Hindlimb muscle (tissue), 1 donor: ENCODE results near the gene CLIP1. TPM values are rescaled to one million over a fixed set of nuclear protein-coding genes. Genes with fewer than 3 reads are reported as not detected.

Experiments used
- DNase-seq: peaks from one replicate; pipeline ENCODE4 v3.0.0-alpha.2; 2013
- polyA plus RNA-seq: library from polyadenylated mRNA; unstranded; fragments of 120-200 nt; gene quantifications from one replicate; pipeline ENCODE4 v1.2.1, GENCODE V29; 2013; ENCODE audit not compliant: insufficient read length

CLIP1 gene
- polyA plus RNA-seq, 1 donor: 21.7 TPM

- DNase-seq: no peak
Observed at GRCh38 chr12:122244565-122245371, 177.7 kb downstream of the CLIP1 start.

GRCh38 chr12:122243965-122244364, 178.5 kb downstream of the CLIP1 start:
- DNase-seq: no peak

GRCh38 chr12:122238861-122239260, 183.6 kb downstream of the CLIP1 start:
- DNase-seq: no peak

- DNase-seq: no peak
Observed at GRCh38 chr12:122235741-122236140, 186.7 kb downstream of the CLIP1 start.

GRCh38 chr12:122232691-122233090, 189.8 kb downstream of the CLIP1 start:
- no peak for DNase-seq

- no peak for DNase-seq
Observed at GRCh38 chr12:122230798-122231197, 191.7 kb downstream of the CLIP1 start.

- no peak for DNase-seq
Observed at GRCh38 chr12:122228092-122228491, 194.4 kb downstream of the CLIP1 start.

GRCh38 chr12:122227341-122227740, 195.1 kb downstream of the CLIP1 start:
- DNase-seq: no peak

- DNase-seq: no peak
Observed at GRCh38 chr12:122226366-122227125, 195.9 kb downstream of the CLIP1 start.

- DNase-seq: peak; percentile 99
Observed at GRCh38 chr12:122225683-122226365, 196.6 kb downstream of the CLIP1 start, which contains the start of gene DIABLO. Gene DIABLO (minus strand): TSS chr12:122226052. CDS start chr12:122226014, 38 bp downstream.

Other genes starting within 250 kb of the CLIP1 start
- not detected for gene IL31, start 248.4 kb downstream of the CLIP1 start, polyA plus RNA-seq
- not detected for gene LRRC43, start 239.5 kb downstream of the CLIP1 start, polyA plus RNA-seq
- gene B3GNT4, start 219.0 kb downstream of the CLIP1 start, polyA plus RNA-seq: 0.59 TPM
- gene DIABLO, start 196.6 kb downstream of the CLIP1 start, polyA plus RNA-seq: 28.1 TPM
- 12.5 TPM for gene VPS33A, start 156.2 kb downstream of the CLIP1 start, polyA plus RNA-seq
- gene ZCCHC8, start 78.3 kb upstream of the CLIP1 start, polyA plus RNA-seq: 24.4 TPM
- 101 TPM for gene RSRC2, start 104.3 kb upstream of the CLIP1 start, polyA plus RNA-seq
- gene KNTC1, start 104.6 kb upstream of the CLIP1 start, polyA plus RNA-seq: 20.7 TPM